WTC11 (cell line): ENCODE data around the gene TMEM115. TPM values are rescaled to one million over a fixed set of nuclear protein-coding genes. Genes with fewer than 3 reads are reported as not detected.

Source experiments
- ATAC-seq: fragments of 200-7000 bp; cut with Tn5 transposase; 2 replicates; pipeline ENCODE4 v1.10.0; 2021; ENCODE audit warnings: mild to moderate bottlenecking, moderate library complexity
- CTCF ChIA-PET: fragments of 300-600 bp; sonication (Branson Sonifier 250); formaldehyde crosslinking; loops from one replicate; lab custom pipeline; 2021; ENCODE audit warnings: antibody characterized with exemption; lab: Charles Lee
- POLR2A ChIA-PET: fragments of 350-600 bp; sonication (Branson Sonifier 250); formaldehyde crosslinking; loops from one replicate; lab custom pipeline; 2021; ENCODE audit warnings: antibody characterized with exemption; lab: Charles Lee
- DNase-seq: peaks from one replicate; pipeline ENCODE4 v3.0.0; 2021; ENCODE audit warnings: low spot score
- H3K27ac Mint-ChIP-seq: 2 replicates; pipeline ENCODE4 v1.8.0; 2021; ENCODE audit warnings: mixed read lengths
- H3K27me3 Mint-ChIP-seq: 2 replicates; pipeline ENCODE4 v1.8.0; 2021; ENCODE audit warnings: low read depth, mild to moderate bottlenecking, moderate library complexity, mixed read lengths
- H3K36me3 Mint-ChIP-seq: 2 replicates; pipeline ENCODE4 v1.8.0; 2021; ENCODE audit warnings: mixed read lengths
- H3K4me1 Mint-ChIP-seq: 2 replicates; pipeline ENCODE4 v1.8.0; 2022; ENCODE audit warnings: mixed read lengths
- H3K4me3 Mint-ChIP-seq: 2 replicates; pipeline ENCODE4 v1.8.0; 2021; ENCODE audit warnings: mild to moderate bottlenecking, moderate library complexity, mixed read lengths
- H3K9me3 Mint-ChIP-seq: 2 replicates; pipeline ENCODE4 v1.8.0; 2021; ENCODE audit warnings: mixed read lengths
- E2F5 ChIP-seq: sonication (generic); formaldehyde crosslinking; IDR thresholded peaks from 2 replicates; pipeline ENCODE4 v1.8.1; 2022; ENCODE audit warnings: mild to moderate bottlenecking, moderate library complexity, missing genetic modification reagents
- ELF4 ChIP-seq: sonication (generic); formaldehyde crosslinking; IDR thresholded peaks from 2 replicates; pipeline ENCODE4 v1.8.1; 2022; ENCODE audit warnings: low read depth, mild to moderate bottlenecking, moderate library complexity, missing genetic modification reagents
- EMX1 ChIP-seq: fragments of 250-450 bp; sonication (Bioruptor Pico); IDR thresholded peaks from 2 replicates; pipeline ENCODE4 v1.8.0; 2021; ENCODE audit warnings: mild to moderate bottlenecking
- IRF2 ChIP-seq: sonication (generic); formaldehyde crosslinking; IDR thresholded peaks from 2 replicates; pipeline ENCODE4 v1.8.0; 2022; ENCODE audit warnings: low read depth, missing genetic modification reagents, borderline replicate concordance
- NFE2L1 ChIP-seq: sonication (generic); formaldehyde crosslinking; IDR thresholded peaks from 2 replicates; pipeline ENCODE4 v1.8.1; 2023; ENCODE audit warnings: missing genetic modification reagents
- OVOL2 ChIP-seq: fragments of 250-450 bp; sonication (Bioruptor Pico); IDR thresholded peaks from 2 replicates; pipeline ENCODE4 v1.9.0; 2021; ENCODE audit warnings: mild to moderate bottlenecking, borderline replicate concordance
- ZNF138 ChIP-seq: sonication (generic); formaldehyde crosslinking; conservative IDR thresholded peaks from 2 replicates; pipeline ENCODE4 v1.8.1; 2022; ENCODE audit warnings: mild to moderate bottlenecking, moderate library complexity, missing genetic modification reagents
- ZNF232 ChIP-seq: sonication (generic); formaldehyde crosslinking; IDR thresholded peaks from 2 replicates; pipeline ENCODE4 v1.8.0; 2022; ENCODE audit warnings: mild to moderate bottlenecking, missing genetic modification reagents
- ZNF396 ChIP-seq: fragments of 250-450 bp; sonication (Bioruptor Pico); IDR thresholded peaks from 2 replicates; pipeline ENCODE4 v1.8.0; 2021; ENCODE audit warnings: mild to moderate bottlenecking, moderate library complexity, borderline replicate concordance
- total RNA-seq: library from RNA; stranded (reverse); gene quantifications from 3 replicates; pipeline ENCODE4 v1.2.3, GENCODE V29; 2021
- TF ChIP-seq, protein P1 (sequence below): sonication (generic); formaldehyde crosslinking; IDR thresholded peaks from 2 replicates; pipeline ENCODE4 v1.8.1; 2023; ENCODE audit warnings: mild to moderate bottlenecking, missing genetic modification reagents
- TF ChIP-seq, protein P2 (sequence below): sonication (generic); formaldehyde crosslinking; IDR thresholded peaks from 2 replicates; pipeline ENCODE4 v1.8.1; 2022; ENCODE audit warnings: low read depth, missing genetic modification reagents, borderline replicate concordance
- TF ChIP-seq, protein P3 (sequence below): fragments of 250-450 bp; sonication (Bioruptor Pico); IDR thresholded peaks from 2 replicates; pipeline ENCODE4 v1.9.0; 2021; ENCODE audit warnings: moderate library complexity, mild to moderate bottlenecking, inconsistent platforms, borderline replicate concordance
- TF ChIP-seq, protein P4 (sequence below): sonication (generic); formaldehyde crosslinking; IDR thresholded peaks from 2 replicates; pipeline ENCODE4 v1.8.1; 2023; ENCODE audit warnings: mild to moderate bottlenecking, missing genetic modification reagents, moderate library complexity
- TF ChIP-seq, protein P5 (sequence below): sonication (generic); formaldehyde crosslinking; IDR thresholded peaks from 2 replicates; pipeline ENCODE4 v1.8.1; 2022; ENCODE audit warnings: missing genetic modification reagents, borderline replicate concordance

Gene TMEM115
- total RNA-seq, 1 experiment from 2014 or later = 30.0 TPM

DNA sequence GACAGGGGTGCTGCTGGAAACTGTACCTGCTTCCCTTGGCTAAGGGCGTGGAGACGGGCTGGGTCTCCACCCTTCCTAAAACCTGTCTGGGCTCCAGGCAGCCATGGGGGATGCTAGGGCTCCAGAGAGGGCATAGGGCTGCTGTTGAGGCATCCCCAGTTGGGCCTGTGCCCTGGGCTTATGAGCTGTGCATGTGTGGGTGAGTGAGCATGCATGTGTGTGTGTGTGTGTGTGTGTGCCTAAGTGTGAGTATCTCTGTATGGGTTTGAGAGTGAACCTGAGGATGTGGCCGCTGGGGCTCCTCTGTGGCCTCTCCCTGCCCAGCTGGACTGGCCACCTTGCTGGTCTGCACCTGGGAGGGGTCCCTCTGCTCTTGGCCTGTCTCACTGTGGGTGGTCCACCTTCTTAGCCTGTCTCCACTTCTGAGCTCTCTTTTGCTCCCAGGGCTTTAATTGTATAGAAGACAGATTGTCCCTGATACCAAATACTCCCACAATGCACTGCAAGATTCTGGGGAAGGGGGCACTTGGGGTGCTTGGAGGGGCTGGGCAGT lies 11.9 kb upstream of the TMEM115 start:
- no peak for ATAC-seq
- Mint-ChIP-seq H3K27me3 (peaks cover under 1% of the 10 kb centered on the region; the same call in 1 of the 2 replicates), H3K4me1 (peaks cover 28% of the 10 kb centered on the region), H3K9me3 (no peaks in the 10 kb centered on the region), H3K4me3 (no peak overlapping the region), H3K36me3 (no peaks in the 10 kb centered on the region), H3K27ac (no peak overlapping the region)
- TF ChIP-seq ELF4 (CRISPR knock-in tag) (no peak), EMX1 (CRISPR knock-in tag) (no peak), NFE2L1 (CRISPR knock-in tag) (no peak), ZNF396 (CRISPR knock-in tag) (no peak), ZNF138 (CRISPR knock-in tag) (no peak), IRF2 (CRISPR knock-in tag) (no peak), OVOL2 (CRISPR knock-in tag) (no peak), ZNF232 (CRISPR knock-in tag) (no peak)
- TF ChIP-seq, protein P1, sequence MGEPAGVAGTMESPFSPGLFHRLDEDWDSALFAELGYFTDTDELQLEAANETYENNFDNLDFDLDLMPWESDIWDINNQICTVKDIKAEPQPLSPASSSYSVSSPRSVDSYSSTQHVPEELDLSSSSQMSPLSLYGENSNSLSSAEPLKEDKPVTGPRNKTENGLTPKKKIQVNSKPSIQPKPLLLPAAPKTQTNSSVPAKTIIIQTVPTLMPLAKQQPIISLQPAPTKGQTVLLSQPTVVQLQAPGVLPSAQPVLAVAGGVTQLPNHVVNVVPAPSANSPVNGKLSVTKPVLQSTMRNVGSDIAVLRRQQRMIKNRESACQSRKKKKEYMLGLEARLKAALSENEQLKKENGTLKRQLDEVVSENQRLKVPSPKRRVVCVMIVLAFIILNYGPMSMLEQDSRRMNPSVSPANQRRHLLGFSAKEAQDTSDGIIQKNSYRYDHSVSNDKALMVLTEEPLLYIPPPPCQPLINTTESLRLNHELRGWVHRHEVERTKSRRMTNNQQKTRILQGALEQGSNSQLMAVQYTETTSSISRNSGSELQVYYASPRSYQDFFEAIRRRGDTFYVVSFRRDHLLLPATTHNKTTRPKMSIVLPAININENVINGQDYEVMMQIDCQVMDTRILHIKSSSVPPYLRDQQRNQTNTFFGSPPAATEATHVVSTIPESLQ = no peak
- TF ChIP-seq, protein P2, sequence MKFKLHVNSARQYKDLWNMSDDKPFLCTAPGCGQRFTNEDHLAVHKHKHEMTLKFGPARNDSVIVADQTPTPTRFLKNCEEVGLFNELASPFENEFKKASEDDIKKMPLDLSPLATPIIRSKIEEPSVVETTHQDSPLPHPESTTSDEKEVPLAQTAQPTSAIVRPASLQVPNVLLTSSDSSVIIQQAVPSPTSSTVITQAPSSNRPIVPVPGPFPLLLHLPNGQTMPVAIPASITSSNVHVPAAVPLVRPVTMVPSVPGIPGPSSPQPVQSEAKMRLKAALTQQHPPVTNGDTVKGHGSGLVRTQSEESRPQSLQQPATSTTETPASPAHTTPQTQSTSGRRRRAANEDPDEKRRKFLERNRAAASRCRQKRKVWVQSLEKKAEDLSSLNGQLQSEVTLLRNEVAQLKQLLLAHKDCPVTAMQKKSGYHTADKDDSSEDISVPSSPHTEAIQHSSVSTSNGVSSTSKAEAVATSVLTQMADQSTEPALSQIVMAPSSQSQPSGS = no peak
- TF ChIP-seq, protein P3, sequence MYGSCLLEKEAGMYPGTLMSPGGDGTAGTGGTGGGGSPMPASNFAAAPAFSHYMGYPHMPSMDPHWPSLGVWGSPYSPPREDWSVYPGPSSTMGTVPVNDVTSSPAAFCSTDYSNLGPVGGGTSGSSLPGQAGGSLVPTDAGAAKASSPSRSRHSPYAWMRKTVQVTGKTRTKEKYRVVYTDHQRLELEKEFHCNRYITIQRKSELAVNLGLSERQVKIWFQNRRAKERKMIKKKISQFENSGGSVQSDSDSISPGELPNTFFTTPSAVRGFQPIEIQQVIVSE (CRISPR knock-in tag) = no peak
- CTCF ChIA-PET = interaction anchor here (0.6 to 1.6 kb wide), 13 partner anchors 10 to 178 kb away, joined by 3 to 13 read pairs (median 4); partner anchors contain the start of genes CYB561D2 and NPRL2
- DNase-seq = no peak
- POLR2A ChIA-PET = no interaction called here

DNA sequence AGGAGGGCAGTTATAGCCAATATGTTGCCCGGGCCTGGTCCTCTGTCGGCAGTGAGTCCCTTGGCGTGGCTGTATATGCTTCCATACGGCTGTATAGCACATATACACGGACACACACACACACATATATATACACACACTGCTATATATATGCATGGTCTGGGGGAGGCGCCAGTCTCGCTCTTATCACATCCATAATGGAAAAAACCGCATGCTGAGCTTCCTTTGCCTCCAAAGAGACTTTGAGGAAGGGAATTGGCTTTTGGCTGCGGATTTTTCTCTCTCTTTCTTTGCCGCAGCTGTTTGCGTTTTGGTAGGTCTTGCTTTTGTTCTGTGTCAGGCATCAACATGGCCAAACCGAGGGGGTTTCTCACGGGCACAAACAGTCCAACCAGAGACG lies 11.3 kb upstream of the TMEM115 start:
- H3K27me3 Mint-ChIP-seq = peaks cover 5% of the 10 kb centered on the region; the same call in 1 of the 2 replicates
- ChIA-PET POLR2A (no interaction called here), CTCF (interaction anchor here (0.6 to 1.6 kb wide), 14 partner anchors 10 to 179 kb away, joined by 3 to 13 read pairs (median 4); partner anchors contain the start of genes CYB561D2 and NPRL2)
- H3K9me3 Mint-ChIP-seq = no peaks in the 10 kb centered on the region
- H3K4me3 Mint-ChIP-seq = no peak overlapping the region
- H3K4me1 Mint-ChIP-seq = peaks cover 30% of the 10 kb centered on the region
- peak overlapping the region; percentile 77; the same call in 1 of the 2 replicates for H3K27ac Mint-ChIP-seq
- H3K36me3 Mint-ChIP-seq = no peaks in the 10 kb centered on the region
- TF ChIP-seq, protein P4, sequence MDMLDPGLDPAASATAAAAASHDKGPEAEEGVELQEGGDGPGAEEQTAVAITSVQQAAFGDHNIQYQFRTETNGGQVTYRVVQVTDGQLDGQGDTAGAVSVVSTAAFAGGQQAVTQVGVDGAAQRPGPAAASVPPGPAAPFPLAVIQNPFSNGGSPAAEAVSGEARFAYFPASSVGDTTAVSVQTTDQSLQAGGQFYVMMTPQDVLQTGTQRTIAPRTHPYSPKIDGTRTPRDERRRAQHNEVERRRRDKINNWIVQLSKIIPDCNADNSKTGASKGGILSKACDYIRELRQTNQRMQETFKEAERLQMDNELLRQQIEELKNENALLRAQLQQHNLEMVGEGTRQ = no peak
- TF ChIP-seq, protein P5, sequence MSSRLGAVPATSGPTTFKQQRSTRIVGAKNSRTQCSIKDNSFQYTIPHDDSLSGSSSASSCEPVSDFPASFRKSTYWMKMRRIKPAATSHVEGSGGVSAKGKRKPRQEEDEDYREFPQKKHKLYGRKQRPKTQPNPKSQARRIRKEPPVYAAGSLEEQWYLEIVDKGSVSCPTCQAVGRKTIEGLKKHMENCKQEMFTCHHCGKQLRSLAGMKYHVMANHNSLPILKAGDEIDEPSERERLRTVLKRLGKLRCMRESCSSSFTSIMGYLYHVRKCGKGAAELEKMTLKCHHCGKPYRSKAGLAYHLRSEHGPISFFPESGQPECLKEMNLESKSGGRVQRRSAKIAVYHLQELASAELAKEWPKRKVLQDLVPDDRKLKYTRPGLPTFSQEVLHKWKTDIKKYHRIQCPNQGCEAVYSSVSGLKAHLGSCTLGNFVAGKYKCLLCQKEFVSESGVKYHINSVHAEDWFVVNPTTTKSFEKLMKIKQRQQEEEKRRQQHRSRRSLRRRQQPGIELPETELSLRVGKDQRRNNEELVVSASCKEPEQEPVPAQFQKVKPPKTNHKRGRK (CRISPR knock-in tag) = no peak
- no peak for TF ChIP-seq E2F5 (CRISPR knock-in tag)
- no peak for ATAC-seq
- no peak for DNase-seq
